GM18870 (cell line): ENCODE results near the gene ENAH.
"Not testable (repeated sequence)": the region's sequence is repeated elsewhere in the genome, so short reads cannot be mapped to it uniquely, and the experiment has no call there.

Experiments
- ATAC-seq: cut with Tn5 transposase; IDR thresholded peaks from one replicate; pipeline ENCODE4 v1.9.1; 2021; ENCODE audit warnings: moderate library complexity; ENCODE audit not compliant: unreplicated experiment

The ENAH gene

DNA sequence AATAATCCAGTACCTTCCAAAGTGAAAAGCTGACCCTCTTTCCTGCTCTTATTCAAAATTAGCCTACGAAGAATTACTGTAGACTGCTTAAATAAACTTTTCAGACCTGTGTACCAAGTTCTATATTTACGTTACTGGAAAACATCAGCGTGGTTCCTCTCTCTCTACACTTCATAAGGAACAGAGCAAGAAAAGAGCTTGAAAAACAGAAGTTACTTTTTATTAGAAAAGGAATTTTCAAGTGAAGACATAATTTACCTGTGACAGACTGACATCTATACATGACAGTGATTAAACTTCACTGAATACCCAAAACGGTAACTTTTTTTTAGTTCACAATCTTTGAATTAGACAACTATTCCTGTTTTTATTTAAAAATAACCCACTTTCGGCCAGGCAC, 2.7 kb downstream of the ENAH start:
- no peak for ATAC-seq

DNA sequence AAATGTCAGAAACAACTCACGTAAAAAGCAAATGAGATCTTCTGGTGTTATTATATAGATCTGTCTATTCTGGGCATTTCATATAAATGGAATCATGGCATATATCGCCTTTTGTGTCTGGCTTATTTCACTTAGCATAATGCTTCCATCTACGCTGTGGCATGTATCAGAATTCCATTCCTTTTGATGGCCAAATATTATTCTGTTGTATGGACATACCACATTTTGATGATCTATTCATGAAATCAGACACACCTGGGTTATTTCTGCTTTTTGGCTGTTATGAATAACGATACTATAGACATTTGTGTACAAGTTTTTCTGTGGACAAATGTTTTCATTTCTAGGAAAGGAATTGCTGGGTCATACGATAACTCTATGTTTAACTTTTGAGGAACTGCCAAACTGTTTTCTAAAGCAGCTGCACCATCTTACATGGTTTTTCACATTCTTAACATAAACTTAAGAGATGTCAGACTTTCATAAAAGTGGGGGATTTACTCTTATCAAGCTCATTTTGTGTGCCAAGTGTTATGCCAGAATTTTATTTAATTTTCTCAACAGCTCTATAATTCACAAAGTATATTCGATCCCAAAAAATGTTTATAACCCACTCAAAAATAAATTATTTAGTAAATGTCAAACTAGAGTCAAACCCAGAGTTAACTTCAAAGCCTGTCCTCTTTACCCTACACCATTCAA, 7.6 kb downstream of the ENAH start:
- ATAC-seq: no peak

DNA sequence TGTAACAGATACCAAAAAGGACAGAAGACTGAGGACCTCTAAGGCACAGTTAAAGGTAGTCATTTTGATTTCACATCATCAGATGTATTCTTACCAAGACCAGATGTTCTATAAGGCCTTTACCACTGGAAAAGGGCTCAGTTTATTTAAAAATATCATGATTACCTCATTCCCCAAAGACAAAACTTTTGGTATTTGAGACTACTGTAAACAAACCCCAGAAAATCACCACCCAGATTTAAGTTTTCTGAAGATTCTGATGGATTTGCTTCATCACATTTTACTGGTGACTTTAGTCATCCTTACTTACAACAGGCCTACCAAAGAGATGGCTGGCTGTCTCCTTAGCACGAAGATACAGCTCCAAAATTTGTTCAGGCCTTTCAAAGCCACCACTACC, 8.3 kb downstream of the ENAH start:
- ATAC-seq: no peak

DNA sequence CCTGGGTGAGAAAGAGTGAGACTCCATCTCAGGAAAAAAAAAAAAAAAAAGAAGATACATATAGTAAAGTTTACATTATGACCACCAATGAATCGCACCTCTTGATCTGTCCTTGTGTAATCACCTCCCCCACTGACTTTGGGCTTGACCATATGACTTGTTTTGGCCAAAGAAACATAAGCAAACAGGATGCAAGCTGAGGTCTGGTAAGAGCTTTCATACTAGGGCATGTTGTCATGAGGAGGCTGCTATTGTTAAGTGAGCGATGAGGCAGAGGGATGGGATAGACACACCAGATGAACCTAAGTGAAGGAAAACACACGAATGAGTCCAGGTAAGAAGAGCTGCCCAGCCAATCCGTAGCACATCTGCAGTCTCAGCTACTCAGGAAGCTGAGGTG, 10.7 kb downstream of the ENAH start:
- no peak for ATAC-seq

DNA sequence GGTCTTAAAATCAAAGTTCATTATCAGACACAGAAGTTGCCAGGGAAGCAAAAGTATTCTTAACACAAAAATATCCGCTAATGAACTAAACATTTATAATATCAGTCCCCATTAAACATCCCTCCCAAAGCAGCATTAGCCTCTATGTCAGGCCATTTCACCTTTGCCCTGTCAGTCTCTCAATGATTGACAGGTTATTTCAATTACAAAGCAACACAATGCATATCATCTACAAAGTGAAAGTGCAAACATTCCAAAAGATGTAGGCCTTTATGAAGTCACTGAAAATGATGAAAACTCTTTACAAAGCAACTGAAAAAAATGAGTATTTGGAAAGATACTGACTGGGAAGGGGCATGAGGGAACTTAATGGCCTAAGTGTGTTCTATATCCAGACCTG, 14.1 kb downstream of the ENAH start:
- no peak for ATAC-seq

DNA sequence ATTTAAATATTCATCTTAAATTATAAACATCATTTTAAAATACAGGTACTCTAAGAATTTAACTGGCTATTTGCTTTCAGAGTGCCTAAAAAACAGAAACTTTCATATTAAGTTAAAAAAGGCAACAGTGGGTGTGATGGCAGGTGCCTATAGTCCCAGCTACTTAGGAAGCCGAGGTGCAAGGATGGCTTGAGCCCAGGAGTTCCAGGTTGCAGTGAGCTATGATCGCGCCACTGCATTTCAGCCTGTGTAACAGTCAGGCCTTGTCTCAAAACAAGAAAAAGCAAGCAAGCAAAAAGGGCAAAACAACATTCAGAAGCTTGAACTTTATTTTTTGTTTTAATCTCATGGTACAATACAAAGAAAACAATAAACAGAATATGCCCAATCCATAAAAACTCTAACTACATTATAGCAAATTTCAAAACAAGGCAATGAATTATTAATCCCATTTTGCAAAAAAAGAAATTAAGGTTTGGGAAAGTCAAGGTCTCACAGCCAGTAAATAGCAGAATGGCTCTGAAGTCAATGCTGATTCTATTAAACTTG, 15.2 kb downstream of the ENAH start:
- ATAC-seq: no peak

DNA sequence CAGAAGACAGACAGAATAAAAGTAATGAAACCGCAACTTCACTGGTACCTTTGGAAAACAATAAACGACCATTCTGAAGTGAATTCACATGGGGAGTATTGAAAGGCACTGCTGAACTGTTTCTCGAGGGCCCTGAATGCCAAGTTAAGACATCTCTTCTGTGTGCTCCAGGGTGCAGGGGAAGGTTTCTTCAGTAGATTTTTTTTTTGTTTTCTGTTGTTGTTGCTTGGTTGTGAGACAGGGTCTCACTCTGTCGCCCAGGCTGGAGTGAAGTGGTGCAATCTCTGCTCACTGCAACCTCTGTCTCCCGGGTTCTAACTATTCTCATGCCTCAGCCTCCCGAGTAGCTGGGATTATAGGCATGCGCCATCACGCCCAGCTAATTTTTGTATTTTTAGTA, 15.9 kb downstream of the ENAH start:
- not testable (repeated sequence) for ATAC-seq

DNA sequence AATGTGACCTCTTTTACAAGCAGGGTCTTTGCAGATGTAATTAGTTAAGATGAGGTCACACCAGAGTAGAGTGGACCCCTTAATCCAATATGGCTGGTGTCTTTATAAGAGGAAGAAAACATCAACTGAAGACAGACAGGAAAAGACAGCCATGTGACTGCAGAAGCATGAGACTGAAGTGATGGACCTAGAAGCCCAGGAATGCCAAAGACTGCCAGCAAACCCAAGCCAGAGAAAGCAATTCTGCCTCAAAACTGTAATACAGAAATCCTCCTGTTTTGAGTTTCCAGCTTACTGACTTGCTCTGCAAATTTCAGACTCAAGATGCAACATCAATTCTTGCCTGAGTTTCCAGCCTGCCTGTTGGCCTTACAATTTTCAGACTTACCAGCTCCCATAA, 17.3 kb downstream of the ENAH start:
- ATAC-seq: no peak

DNA sequence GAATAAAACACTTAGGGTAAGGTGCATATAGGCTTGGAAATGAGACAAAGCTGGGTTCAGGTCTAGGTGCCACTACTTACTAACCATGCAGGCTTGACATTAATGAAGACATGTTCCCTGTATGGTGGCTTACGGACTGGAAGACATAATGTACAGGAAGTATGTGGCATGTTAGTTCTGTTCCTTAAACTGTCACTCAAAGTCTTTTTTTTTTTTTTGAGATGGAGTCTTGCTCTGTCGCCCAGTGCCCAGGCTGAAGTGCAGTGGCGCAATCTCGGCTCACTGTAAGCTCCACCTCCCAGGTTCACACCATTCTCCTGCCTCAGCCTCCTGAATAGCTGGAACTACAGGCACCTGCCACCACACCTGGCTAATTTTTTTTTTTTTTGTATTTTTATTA, 20.1 kb downstream of the ENAH start:
- ATAC-seq: not testable (repeated sequence)

DNA sequence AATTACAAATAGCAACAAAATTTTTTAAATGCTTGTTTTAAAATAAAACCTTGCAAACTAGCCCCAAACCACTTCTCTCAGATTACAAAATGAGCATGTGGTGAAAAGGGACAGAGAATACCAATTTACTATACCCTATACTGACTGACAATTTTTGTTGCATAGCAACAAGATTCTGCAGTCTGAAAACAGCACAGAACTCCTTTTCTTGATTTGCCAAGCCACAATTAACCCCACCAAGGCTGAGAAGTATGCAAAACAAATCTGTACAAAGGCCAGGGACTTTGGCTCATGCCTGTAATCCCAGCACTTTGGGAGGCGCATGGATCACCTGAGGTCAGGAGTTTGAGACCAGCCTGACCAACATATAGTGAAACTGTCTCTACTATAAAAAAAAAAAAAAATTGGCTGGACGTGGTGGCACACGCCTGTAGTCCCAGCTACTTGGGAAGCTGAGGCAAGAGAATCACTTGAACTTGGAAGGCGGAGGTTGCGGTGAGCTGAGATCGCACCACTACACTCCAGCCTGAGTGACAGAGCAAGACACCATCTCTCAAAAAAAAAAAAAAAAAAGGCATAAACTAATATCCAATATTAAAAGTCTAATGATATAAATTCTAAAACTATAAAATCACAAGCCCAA, 21.8 kb downstream of the ENAH start:
- no peak for ATAC-seq

DNA sequence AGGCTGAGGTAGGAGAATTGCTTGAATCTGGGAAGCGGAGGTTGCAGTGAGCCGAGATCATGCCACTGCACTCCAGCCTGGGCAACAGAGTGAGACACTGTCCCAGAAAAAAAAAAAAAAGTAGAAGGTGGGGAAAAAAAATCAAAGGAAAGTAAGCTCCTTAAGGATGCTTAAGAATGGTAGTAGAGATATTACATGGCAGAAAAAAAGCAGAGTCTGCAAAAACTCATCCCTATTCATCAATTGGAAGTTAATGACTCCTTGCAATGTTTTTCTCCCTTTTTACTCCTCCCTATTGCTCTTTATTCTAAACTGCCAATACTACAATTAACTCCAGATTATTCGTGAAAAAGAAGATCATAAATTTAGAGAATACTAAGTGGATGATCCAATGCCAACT, 23.4 kb downstream of the ENAH start:
- ATAC-seq: no peak

DNA sequence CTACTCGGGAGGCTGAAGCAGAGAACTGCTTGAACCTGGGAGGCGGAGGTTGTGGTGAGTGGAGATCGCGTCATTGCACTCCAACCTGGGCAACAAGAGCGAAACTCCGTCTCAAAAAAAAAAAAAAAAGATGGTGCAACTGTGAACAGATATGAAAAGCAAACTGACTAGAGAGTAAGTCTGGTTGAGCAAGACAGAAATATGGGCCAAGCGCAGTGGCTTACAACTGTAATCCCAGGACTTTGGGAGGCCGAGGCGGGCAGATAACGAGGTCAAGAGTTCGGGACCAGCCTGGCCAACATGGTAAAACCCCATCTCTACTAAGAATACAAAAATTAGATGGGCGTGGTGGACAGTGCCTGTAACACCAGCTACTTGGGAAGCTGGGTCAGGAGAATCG, 24.1 kb downstream of the ENAH start:
- ATAC-seq: not testable (repeated sequence)

DNA sequence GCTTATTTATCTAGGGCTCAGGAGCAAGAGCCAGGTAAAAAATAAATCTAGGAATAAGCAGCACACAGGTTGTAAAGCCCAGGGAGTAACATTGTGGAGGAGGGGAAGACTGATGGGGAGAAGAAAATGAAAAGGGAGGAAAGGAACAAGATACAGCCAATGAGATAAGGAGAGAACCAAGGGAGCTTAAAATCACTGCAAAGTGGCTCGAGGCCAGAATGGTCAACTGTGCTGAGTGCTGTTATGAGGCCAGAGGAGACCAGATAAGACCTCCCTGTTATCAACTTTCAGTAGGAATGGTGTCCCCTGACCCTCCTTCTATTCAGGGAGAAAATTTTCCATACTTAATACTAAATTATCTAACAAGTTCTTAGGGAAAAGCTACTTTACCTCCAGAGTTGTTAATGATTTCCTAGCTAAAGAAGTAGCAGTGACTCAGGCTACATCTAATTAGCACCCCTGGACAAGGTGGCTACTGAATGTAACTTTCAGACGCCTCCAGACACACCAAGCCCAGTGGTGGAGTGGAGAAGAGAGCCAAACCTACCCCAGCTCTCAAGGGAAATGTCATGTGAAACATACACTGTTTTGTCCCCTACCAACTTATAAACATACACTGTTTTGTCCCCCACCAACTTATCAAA, 25.5 kb downstream of the ENAH start:
- no peak for ATAC-seq

DNA sequence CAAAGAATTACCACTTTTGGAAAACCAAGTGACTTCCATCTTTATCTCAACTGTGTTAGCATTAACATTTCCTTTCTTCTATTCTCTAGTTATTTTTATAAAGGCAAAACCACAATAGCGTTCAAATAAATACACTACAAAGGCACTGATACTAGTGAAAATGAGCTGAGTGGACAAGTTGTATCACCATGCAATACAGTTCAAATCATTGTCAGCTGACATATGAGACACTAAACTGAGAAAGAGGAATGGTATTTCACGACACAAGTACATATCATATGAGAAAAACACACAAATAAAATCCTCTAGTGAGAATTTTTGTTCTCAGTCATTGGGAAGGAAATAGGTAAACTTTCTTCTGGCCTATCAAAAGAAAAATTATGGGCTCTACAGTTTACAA, 26.2 kb downstream of the ENAH start:
- no peak for ATAC-seq

DNA sequence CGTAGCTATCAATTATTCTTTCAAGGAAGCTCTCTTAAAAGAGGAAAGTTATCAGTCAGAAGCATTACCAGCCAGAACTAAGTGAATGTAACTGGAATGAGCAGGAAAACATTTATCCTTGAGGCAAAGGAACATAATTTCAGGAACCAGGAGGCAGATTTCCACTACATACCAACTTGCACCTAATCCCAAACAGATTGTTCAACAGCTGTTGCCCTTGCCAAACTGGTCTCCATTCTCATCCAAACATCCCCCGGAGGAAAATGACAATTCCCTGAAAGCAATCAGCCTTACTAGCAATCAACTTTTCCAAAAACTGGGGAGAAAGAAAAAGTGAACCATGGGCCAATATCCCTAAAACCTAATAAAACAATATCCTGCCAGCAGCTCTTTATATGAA, 35.0 kb downstream of the ENAH start:
- ATAC-seq: no peak

DNA sequence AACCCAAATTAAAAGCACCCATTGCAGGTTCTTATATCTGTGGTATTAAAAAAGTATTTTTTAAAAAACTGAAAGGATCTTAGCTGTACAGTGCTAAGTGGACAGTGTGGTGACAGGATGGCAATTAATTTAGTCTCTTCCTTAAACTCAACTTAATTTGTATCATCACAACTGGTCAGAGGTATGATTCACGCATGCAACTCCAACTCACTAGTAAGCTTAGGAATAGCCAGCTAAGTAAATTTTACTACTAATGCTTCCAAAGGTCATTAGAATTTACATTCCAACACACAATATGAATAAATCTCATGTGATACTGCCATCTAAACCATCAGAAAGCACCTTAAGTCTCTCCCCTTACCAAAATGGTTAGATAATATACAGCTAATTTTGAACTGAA, 35.4 kb downstream of the ENAH start:
- ATAC-seq: no peak

DNA sequence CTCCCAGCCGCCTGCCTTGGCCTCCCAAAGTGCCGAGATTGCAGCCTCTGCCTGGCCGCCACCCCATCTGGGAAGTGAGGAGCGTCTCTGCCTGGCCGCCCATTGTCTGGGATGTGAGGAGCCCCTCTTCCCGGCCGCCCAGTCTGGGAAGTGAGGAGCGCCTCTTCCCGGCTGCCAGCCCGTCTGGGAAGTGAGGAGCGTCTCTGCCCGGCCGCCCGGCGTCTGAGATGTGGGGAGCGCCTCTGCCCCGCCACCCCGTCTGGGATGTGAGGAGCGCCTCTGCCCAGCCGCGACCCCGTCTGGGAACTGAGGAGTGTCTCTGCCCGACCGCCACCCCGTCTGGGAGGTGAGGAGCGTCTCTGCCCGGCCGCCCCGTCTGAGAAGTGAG, 37.5 kb downstream of the ENAH start:
- ATAC-seq: not testable (repeated sequence)

DNA sequence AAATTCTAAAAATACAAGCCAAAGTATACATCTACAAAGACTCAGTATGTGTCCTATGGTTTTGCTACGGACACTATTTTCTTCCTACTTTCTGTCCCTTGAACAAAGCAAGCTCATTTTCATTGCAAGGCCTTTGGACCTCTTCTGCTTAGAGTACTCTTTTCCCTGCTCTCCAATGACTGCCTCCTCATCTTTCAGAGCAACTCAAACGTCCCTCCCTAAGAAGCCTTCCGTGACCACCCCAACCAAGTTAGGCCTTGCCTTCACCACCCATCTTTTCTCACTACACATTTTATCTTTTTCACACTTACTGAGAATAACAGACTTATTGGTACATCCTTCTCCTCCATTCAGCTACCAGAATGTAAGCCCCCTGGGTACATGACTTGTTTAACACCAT, 39.9 kb downstream of the ENAH start:
- ATAC-seq: no peak

DNA sequence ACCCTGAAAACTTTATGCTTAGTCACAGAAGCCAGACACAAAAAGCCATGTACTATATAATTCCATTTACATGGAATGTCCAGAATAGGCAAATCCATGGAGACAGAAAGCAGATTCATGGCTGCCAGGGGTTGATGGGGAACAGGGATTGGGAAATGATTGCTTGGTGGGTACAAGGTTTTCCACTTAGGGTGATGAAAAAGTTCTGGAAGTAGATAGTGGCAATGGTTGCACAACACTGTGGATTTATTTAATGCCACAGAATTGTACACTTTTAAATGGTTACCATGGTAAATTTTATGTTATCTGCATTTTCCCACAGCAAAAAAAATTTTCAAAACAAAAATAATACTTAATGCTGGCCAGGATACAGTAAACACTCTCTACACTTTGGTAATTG, 40.6 kb downstream of the ENAH start:
- ATAC-seq: no peak

DNA sequence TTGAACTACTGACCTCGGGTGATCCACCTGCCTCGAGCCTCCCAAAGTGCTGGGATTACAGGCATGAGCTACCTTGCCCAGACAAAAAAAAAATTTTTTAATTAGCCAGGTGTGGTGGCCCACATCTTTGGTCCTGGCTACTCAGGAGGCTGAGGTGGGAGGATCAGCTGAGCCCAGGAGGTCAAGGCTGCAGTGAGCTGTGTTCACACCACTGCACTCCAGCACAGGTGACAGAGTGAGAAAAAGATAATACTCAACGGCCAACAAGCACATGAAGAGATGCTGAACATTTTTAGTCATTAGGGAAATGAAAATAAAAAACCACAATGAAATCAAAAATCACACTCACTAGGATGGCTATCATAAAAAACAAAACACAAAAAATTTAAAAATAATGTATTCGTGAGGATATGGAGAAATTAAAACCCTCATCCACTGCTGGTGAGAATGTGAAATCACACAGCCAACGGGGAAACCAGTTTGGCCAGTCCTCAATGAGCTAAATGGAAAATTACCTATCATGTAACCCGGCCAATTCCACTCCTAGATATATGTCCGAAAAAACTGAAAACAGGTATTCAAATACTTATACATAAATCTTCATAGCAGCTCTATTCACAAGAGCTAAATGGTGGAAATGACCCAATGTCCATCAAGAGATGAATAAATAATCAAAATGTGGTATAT, 41.2 kb downstream of the ENAH start:
- no peak for ATAC-seq

DNA sequence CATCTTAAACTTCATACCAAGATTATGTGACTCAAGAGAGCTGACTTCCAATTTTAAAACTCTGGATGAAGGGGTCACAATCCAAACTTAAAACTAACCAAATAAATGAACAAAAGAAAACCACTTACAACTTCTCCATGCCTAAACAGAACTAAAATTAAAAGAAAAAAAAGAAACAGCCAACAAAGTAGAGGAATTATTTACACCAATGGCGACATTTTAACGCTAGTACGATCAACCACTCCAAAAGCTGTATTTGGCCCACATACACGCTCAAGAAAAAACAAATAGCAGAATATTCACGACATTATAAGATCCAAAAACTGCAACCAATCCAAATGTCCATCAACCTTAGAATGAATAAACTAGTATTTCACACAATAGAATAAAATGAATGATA, 42.4 kb downstream of the ENAH start:
- no peak for ATAC-seq
